ENCODE measurements around the gene NABP2.
"Not testable (repeated sequence)": the region's sequence is repeated elsewhere in the genome, so short reads cannot be mapped to it uniquely, and the experiment has no call there.

DNA sequence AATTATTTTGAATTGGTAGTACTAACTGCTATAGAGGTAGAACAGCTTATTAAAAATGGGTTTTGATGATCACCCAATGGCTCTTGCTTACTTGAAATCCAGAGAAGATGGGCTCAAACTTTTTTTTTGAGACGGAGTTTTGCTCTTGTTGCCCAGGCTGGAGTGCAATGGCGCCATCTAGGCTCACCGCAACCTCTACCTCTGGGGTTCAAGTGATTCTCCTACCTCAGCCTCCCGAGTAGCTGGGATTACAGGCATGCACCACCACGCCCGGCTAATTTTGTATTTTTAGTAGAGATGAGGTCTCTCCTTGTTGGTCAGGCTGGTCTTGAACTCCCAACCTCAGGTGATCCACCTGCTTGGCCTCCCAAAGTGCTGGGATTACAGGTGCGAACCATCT lies 38.8 kb downstream of the NABP2 start:
- TF ChIP-seq TOX (CRISPR knock-in tag; IDR thresholded peaks at IDR 0.05; ENCODE audit: borderline replicate concordance); ZFP3 (CRISPR knock-in tag; IDR thresholded peaks at IDR 0.05); ZNF565 (CRISPR knock-in tag; conservative IDR thresholded peaks at IDR 0.05; ENCODE audit: low read depth): not testable (repeated sequence)
- TF ChIP-seq, protein P1, sequence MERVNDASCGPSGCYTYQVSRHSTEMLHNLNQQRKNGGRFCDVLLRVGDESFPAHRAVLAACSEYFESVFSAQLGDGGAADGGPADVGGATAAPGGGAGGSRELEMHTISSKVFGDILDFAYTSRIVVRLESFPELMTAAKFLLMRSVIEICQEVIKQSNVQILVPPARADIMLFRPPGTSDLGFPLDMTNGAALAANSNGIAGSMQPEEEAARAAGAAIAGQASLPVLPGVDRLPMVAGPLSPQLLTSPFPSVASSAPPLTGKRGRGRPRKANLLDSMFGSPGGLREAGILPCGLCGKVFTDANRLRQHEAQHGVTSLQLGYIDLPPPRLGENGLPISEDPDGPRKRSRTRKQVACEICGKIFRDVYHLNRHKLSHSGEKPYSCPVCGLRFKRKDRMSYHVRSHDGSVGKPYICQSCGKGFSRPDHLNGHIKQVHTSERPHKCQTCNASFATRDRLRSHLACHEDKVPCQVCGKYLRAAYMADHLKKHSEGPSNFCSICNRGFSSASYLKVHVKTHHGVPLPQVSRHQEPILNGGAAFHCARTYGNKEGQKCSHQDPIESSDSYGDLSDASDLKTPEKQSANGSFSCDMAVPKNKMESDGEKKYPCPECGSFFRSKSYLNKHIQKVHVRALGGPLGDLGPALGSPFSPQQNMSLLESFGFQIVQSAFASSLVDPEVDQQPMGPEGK (CRISPR knock-in tag; IDR thresholded peaks at IDR 0.05; ENCODE audit: borderline replicate concordance): not testable (repeated sequence)
